Peyer's patch (tissue), 4 donors: ENCODE results near the gene INTU. TPM values are rescaled to one million over a fixed set of nuclear protein-coding genes. Genes with fewer than 3 reads are reported as not detected.

ENCODE experiments used
- DNase-seq, 3 donors: peaks; one replicate each; pipeline ENCODE4 v3.0.0-alpha.2; 2017 to 2019
- H3K27ac ChIP-seq, 4 donors: fragments of 200-600 bp; sonication (generic); one replicate each; pipeline ENCODE4 v1.5.1; 2016 to 2019
- H3K27me3 ChIP-seq, 2 donors: fragments of 200-600 bp; sonication (generic); one replicate each; pipeline ENCODE4 v1.5.1; 2019
- H3K36me3 ChIP-seq, 3 donors: fragments of 200-600 bp; sonication (generic); one replicate each; pipeline ENCODE4 v1.5.1; 2016 to 2019
- H3K4me1 ChIP-seq, 4 donors: fragments of 200-600 bp; sonication (generic); one replicate each; pipeline ENCODE4 v1.5.1; 2016 to 2019
- H3K4me3 ChIP-seq, 4 donors: fragments of 200-600 bp; sonication (generic); 1 replicate in 3 of 4; 2 replicates in 1 of 4; pipeline ENCODE4 v1.5.1; 2016 to 2019; ENCODE audit warnings: mild to moderate bottlenecking in 1 of 4
- H3K9me3 ChIP-seq, 4 donors: fragments of 200-600 bp; sonication (generic); one replicate each; pipeline ENCODE4 v1.5.1; 2016 to 2019; ENCODE audit warnings: mild to moderate bottlenecking in 1 of 4
- CTCF ChIP-seq, 6 experiments: fragments of 450-650 bp in 4 of 6; fragments of 200-600 bp in 2 of 6; sonication (generic) in 1 of 6; IDR thresholded peaks; one replicate each; pipeline ENCODE4 v1.5.1; 2017 to 2019; ENCODE audit warnings: antibody characterized with exemption in 6 of 6, mild to moderate bottlenecking in 3 of 6, moderate library complexity in 1 of 6
- POLR2A ChIP-seq, 2 donors: fragments of 450-650 bp; IDR thresholded peaks; one replicate each; pipeline ENCODE4 v1.5.1; 2017; ENCODE audit warnings: antibody characterized with exemption in 2 of 2, mild to moderate bottlenecking in 2 of 2, moderate library complexity in 2 of 2
- total RNA-seq, 4 donors: library from RNA; depleted of rRNA; stranded (reverse); fragments of >200 nt; gene quantifications; one replicate each; pipeline ENCODE4 v1.1.0, GENCODE V29; 2016

INTU gene
- total RNA-seq, 4 donors from 2014 or later: 1.6 to 14.9 (median 2.3) TPM

GRCh38 chr4:127618427-127618826, 14.3 kb upstream of the INTU start:
- H3K4me3 ChIP-seq: no peak overlapping the region
- DNase-seq: no peak
- no peaks in the 10 kb centered on the region for H3K9me3 ChIP-seq
- H3K27me3 ChIP-seq: peaks cover 0 to 9% of the 10 kb centered on the region in 2 donors
- H3K36me3 ChIP-seq: no peaks in the 10 kb centered on the region
- peaks cover 0 to 8% (median 0%) of the 10 kb centered on the region in 4 donors for H3K4me1 ChIP-seq
- no peak overlapping the region for H3K27ac ChIP-seq
- TF ChIP-seq CTCF (IDR thresholded peaks at IDR 0.05) (no peak), POLR2A (IDR thresholded peaks at IDR 0.05) (no peak)

- no peak overlapping the region for H3K27ac ChIP-seq
- H3K27me3 ChIP-seq: peaks cover 0 to 9% of the 10 kb centered on the region in 2 donors
- no peaks in the 10 kb centered on the region for H3K9me3 ChIP-seq
- no peak for TF ChIP-seq CTCF (IDR thresholded peaks at IDR 0.05)
- no peak for TF ChIP-seq POLR2A (IDR thresholded peaks at IDR 0.05)
- H3K4me3 ChIP-seq: peak overlapping the region; percentile 26 to 52 (median 27)
- no peaks in the 10 kb centered on the region for H3K36me3 ChIP-seq
- no peak for DNase-seq
- peaks cover 0 to 9% (median 0%) of the 10 kb centered on the region in 4 donors for H3K4me1 ChIP-seq
These were observed 10.2 kb upstream of the INTU start for GRCh38 chr4:127622621-127622920.

DNA sequence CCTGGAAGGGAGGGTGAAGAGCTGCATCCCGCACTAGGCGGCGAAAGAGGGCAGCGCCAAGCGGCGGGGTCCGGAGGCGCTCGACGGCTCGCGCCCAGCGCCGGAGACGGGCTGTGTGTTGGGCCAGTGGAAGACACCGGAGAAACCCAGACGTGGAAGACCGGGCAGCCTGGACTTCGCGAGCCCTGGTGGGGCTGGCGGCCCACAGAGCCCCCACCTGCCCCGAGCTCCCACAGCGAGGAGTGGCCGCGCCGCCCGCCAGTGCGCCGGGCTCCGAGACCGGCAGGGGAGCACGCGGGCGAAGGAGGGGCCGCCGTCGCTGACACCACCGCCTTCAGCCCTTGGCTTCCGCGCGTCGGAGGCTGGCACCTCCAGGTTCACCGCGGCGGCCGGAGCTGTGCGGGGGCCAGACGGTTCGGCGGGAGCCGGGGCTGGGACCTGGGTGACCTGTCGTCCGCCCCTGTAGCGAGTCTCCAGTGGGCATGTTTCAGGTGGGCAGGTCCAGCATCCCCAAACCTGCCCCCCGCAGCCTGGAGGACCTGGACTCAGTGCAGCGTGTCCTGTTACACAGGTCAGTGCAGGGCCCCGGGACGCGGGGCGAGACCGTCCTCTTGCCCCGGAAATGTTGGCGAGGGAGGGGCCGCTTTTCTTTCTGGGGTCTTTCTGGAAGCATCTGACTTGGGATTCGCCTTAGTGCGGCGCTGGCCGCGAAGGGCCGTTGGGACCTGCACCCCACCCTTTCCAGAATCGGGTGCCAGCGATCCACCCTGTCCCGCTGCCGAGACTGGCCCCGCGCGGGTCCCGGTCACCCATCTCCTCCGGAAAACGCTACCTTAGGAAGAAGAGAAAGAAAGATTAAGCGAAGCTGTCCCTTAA, 9.6 kb upstream of the INTU start:
- peak overlapping the region; percentile 26 to 52 (median 27) for H3K4me3 ChIP-seq
- peaks cover 0 to 9% (median 0%) of the 10 kb centered on the region in 4 donors for H3K4me1 ChIP-seq
- peak in 1 of 3 donors; percentile 52 for DNase-seq
- H3K27me3 ChIP-seq: peaks cover 0 to 9% of the 10 kb centered on the region in 2 donors
- no peaks in the 10 kb centered on the region for H3K9me3 ChIP-seq
- no peaks in the 10 kb centered on the region for H3K36me3 ChIP-seq
- peak overlapping the region in 2 of 4 donors; percentile 12 to 46 for H3K27ac ChIP-seq
- TF ChIP-seq POLR2A (IDR thresholded peaks at IDR 0.05) (no peak), CTCF (IDR thresholded peaks at IDR 0.05) (no peak)

DNA sequence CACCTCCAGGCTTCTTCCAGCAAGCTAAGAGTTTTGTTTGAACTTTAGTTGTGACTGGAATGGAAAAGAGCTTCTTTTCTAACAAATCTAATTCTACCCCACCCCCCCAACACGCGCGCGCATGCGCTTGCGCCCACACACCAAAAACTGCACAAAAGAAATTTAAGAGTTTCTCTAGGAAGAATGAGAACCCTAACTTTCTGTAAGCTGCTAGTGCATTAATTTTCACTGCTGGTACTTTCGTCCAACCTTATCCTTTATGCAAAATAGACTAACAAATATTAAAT, 9.0 kb upstream of the INTU start:
- Histone ChIP-seq H3K27ac (peak overlapping the region in 1 of 4 donors; percentile 46), H3K36me3 (no peaks in the 10 kb centered on the region), H3K9me3 (no peaks in the 10 kb centered on the region), H3K4me1 (peaks cover 0 to 9% (median 0%) of the 10 kb centered on the region in 4 donors), H3K27me3 (peaks cover 0 to 9% of the 10 kb centered on the region in 2 donors), H3K4me3 (peak overlapping the region; percentile 26 to 52 (median 27))
- no peak for DNase-seq
- TF ChIP-seq POLR2A (IDR thresholded peaks at IDR 0.05) (no peak), CTCF (IDR thresholded peaks at IDR 0.05) (no peak)

GRCh38 chr4:127624173-127624572, 8.6 kb upstream of the INTU start:
- H3K27ac ChIP-seq: no peak overlapping the region
- H3K36me3 ChIP-seq: no peaks in the 10 kb centered on the region
- no peak for DNase-seq
- peaks cover 0 to 9% of the 10 kb centered on the region in 2 donors for H3K27me3 ChIP-seq
- TF ChIP-seq POLR2A (IDR thresholded peaks at IDR 0.05) (no peak), CTCF (IDR thresholded peaks at IDR 0.05) (no peak)
- peaks cover 0 to 9% (median 0%) of the 10 kb centered on the region in 4 donors for H3K4me1 ChIP-seq
- no peak overlapping the region for H3K4me3 ChIP-seq
- H3K9me3 ChIP-seq: no peaks in the 10 kb centered on the region
